ENCODE results near the gene BICD2.

DNA sequence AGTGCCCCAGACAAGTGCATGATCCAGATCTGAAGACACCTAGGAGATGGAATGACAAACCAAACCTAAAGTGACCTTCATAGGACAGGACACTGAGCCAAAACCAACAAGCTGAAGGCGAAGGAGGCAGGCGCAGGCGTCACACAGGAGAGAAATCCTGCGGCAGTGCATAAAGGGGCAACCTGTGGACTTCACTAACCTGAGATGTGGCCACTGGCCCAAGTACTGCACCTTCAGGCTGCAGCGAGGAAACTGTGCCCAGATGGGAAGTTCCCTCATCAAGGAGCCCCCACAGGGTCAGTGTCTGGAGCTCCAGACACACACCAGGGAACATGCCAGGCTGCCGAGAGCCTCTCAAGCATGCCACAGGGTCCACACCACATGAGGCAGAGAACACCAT lies 98.4 kb downstream of the BICD2 start:
- TF ChIP-seq, protein P1, sequence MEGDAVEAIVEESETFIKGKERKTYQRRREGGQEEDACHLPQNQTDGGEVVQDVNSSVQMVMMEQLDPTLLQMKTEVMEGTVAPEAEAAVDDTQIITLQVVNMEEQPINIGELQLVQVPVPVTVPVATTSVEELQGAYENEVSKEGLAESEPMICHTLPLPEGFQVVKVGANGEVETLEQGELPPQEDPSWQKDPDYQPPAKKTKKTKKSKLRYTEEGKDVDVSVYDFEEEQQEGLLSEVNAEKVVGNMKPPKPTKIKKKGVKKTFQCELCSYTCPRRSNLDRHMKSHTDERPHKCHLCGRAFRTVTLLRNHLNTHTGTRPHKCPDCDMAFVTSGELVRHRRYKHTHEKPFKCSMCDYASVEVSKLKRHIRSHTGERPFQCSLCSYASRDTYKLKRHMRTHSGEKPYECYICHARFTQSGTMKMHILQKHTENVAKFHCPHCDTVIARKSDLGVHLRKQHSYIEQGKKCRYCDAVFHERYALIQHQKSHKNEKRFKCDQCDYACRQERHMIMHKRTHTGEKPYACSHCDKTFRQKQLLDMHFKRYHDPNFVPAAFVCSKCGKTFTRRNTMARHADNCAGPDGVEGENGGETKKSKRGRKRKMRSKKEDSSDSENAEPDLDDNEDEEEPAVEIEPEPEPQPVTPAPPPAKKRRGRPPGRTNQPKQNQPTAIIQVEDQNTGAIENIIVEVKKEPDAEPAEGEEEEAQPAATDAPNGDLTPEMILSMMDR (IDR thresholded peaks at IDR 0.05), result no peak
- no peak for TF ChIP-seq POLR2A (IDR thresholded peaks at IDR 0.05)

All from prostate gland (tissue), 2 donors.